Raji (cell line): Measurements from ENCODE around the gene EMC10.

ENCODE experiments used
- POLR2A ChIP-seq: IDR thresholded peaks from 2 replicates; pipeline ENCODE4 v1.6.1; 2011; ENCODE audit warnings: low read depth, low read length, control low read depth; ENCODE audit not compliant: insufficient read depth

Gene EMC10

DNA sequence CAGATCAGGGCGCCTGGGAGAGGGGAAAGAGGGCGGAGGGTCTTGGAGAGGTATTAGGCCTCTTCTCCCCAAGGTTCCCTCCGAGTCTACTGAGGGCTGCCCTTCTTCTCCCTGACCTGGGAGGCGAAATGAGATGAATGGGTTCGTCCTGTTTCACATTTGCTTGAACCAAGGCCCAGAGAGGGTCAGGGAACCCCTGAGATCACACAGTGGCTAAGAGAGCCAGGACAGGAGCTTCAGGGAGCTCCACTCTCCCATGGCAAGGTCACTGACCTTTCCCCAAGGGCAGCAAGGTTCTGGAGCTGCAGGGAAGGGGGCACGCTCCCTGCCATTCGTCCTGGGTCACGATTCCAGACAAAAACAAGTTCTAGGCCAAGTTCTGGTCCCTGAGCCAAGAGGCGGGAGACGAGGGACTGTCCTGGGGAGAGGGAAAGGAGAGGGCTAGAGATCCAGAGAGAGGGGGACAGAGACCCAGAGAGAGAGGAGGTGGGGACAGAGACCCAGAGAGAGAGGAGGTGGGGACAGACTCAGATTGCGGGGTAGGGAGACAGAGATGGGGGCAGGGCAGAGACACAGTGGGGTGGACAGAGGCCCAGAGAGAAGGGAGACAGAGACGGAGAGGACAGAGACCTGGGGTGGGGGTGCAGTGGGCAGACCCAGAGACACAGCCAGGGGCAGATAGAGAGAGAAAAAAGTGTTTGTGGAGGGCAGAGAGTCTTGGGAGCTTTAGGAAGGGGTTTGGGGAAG, 36.9 kb downstream of the EMC10 start:
- no peak for TF ChIP-seq POLR2A

GRCh38 chr19:50513746-50514345, 37.5 kb downstream of the EMC10 start, which contains the start of gene ASPDH:
Gene ASPDH, minus strand, starts transcription at chr19:50513913. Its CDS starts 90 bp downstream, at chr19:50513823.
- TF ChIP-seq POLR2A: no peak

DNA sequence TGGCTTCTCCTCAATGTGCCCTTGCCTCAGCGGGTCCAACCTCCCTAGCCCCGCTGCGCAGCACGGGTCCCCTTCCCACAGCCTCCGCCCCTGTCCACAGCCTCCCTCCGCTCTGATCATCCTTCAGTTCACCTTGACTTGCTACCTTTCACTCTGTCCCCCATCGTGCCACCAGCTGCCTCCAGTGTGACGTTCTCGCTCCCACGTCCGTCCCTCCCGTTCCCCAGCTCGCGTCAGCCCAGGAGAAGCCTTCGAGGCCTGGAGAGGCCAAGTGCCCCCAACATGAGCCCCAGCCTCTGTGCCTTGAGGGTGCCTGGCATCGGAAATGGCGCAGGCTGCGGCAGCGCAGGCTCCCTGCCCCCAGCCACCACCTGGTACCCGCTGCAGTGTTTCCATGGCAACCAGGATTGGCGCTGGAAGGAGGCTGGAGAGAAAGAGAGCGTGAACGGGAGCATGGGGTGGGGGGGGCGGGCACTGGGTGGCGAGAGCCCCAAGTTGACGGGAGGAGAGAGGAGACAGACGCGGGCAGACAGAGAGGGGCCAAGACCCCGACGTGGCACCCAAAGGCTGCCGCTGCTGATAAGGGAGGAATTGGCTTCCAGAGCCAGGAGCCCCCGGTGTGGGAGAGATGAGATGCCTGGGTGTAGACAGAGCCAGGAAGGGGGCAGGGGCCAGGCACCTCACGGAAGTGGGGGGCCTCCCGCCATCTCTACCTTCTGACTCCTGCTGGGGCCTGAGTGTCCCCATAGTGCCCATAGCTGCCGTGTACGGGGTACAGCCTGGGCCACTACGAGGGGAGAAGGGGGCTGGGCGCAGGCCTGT, 38.2 kb downstream of the EMC10 start:
- no peak for TF ChIP-seq POLR2A

DNA sequence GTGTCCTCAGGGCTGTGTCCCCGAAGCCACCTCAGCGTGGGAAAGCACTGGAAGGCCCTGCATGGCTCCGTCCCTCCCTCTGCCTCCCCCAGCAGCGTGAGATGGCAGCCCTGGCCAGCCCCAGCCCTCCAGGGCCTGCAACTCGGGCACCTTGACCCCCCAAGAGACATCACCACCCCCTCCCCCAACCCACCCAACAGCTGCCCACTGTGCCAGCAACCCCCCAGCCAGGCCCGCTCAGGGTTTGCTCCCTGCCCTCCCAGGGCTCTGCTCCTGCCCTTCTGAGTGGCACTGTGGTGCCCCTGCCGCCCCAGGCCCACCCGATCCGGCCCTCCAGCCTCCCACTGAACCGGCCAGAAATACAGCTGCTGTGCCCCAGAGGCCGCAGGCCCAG, 38.9 kb downstream of the EMC10 start:
- no peak for TF ChIP-seq POLR2A

- no peak for TF ChIP-seq POLR2A
Observed at GRCh38 chr19:50516456-50516855, 40.1 kb downstream of the EMC10 start.

DNA sequence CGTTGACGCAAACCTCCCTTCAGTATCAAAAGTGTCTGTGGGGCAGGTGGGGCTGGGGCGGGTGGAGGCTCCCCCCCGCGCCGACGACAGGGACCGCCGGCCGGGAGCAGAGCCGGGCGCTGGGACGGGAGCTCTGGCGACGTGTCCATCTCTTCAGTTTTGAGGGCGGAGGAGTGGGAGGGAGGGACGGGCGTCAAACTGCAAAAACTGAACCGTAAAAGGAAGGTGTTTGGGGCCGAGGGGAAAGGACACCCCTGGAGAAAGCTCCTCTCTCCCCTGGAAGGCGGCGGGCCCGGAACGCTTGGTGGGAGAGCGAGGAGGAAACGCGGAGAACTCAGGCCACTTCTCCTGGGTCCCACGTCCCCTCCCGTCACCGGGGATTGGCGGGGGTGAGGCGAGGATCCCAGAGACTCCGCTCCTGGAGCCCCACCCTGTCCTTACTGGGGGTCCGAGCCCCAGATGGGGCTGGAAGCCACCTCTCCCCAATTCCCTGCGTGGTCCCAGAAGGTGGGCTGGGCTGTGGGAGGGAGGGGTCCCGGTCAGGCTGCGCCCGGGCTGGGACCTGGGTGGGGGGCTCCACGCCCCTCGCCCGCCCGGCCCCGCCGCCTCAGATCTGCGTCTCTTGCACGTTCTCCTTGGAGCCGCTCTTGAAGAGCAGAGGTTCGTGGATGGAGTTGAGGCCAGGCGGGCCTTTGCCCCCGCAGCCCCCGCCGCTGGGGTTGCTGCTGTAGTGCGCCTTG, 40.8 kb downstream of the EMC10 start:
- TF ChIP-seq POLR2A: no peak

- no peak for TF ChIP-seq POLR2A
Observed at GRCh38 chr19:50517704-50518075, 41.4 kb downstream of the EMC10 start.

GRCh38 chr19:50518091-50519005, 42.0 kb downstream of the EMC10 start:
- TF ChIP-seq POLR2A: no peak

DNA sequence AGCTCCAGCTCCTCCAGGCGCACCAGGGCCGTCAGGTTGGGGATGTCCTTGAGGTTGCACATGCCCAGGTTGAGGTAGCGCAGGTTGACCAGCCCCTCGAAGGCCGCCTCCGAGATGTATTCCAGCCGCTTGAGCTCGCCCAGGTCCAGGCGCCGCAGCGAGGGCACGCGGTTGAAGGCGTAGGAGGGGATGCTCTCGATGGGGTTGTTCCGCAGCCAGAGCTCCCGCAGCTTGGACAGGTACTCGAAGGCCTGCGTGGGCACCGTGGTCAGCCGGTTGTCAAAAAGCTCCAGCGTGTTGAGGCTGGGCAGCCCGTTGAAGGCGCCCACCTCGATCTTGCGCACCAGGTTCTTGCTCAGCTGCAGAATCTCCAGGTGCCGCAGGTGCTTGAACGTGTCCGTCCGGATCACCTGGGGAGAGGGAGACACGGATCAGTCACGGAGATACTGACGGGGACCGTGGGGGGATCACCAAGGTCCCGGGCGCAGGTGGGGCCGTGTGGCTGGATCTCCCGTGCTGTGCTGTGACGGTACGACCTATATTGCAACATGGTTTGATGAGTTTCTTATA, 42.8 kb downstream of the EMC10 start:
- TF ChIP-seq POLR2A: no peak

GRCh38 chr19:50520822-50521465, 44.6 kb downstream of the EMC10 start:
- TF ChIP-seq POLR2A: no peak

- no peak for TF ChIP-seq POLR2A
Observed at GRCh38 chr19:50522881-50523280, 46.6 kb downstream of the EMC10 start.

DNA sequence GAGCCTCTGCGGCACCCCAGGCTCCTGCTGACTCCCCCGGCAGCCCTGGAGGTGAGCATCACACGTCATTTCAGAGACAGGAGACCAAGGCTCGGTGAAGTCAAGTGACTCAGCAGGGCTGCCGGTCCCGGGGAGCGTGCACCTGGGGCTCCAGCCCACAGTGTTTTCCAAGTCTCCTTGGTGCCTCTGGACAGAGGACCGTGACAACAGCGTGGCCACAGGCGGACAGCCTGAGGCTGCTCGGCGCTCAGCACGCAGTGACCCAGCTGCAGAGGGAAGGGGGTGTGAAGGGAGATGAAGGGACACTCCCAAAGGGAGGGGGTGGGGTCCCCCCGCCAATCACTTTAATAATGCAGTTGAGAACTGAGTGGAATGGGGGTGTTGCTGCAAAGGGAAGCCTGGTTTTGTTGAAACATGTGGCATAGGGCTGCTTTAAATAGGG, 54.9 kb downstream of the EMC10 start:
- TF ChIP-seq POLR2A: no peak

GRCh38 chr19:50532952-50533351, 56.6 kb downstream of the EMC10 start:
- no peak for TF ChIP-seq POLR2A
